Left forelimb (tissue), 1 donor: ENCODE measurements around the gene SUCO.

Source experiments
- DNase-seq: peaks from one replicate; pipeline ENCODE4 v3.0.0-alpha.2; 2018; ENCODE audit warnings: low spot score

Gene SUCO

GRCh38 chr1:172647110-172647564, 114.2 kb downstream of the SUCO start:
- DNase-seq = no peak

- no peak for DNase-seq
Measured at GRCh38 chr1:172647987-172648386, 115.0 kb downstream of the SUCO start.

GRCh38 chr1:172650474-172651193, 117.7 kb downstream of the SUCO start:
- no peak for DNase-seq

GRCh38 chr1:172653015-172653709, 120.2 kb downstream of the SUCO start:
- no peak for DNase-seq

- DNase-seq = no peak
Measured at GRCh38 chr1:172654535-172654934, 121.6 kb downstream of the SUCO start.

- DNase-seq = no peak
Measured at GRCh38 chr1:172656576-172656975, 123.6 kb downstream of the SUCO start.

- no peak for DNase-seq
Measured at GRCh38 chr1:172657586-172657985, 124.6 kb downstream of the SUCO start.

- no peak for DNase-seq
Measured at GRCh38 chr1:172658871-172659453, 126.0 kb downstream of the SUCO start, which contains the start of gene FASLG. TSS of gene FASLG (plus strand) at chr1:172659103. CDS start at chr1:172659202, 99 bp downstream.

- DNase-seq = no peak
Measured at GRCh38 chr1:172661107-172661506, 128.2 kb downstream of the SUCO start.
